ENCODE measurements around the gene GRK4. TPM values are rescaled to one million over a fixed set of nuclear protein-coding genes. Genes with fewer than 3 reads are reported as not detected.
A peak's percentile ranks its signal among the peaks of the same experiment; 100 is the strongest.
"Not testable (repeated sequence)": the region's sequence is repeated elsewhere in the genome, so short reads cannot be mapped to it uniquely, and the experiment has no call there.

The GRK4 gene
- polyA plus RNA-seq, 3 donors, result 5.9 to 8.2 (median 6.7) TPM

- no peak for DNase-seq (ENCODE audit: low read depth in 3 of 3, low spot score in 2 of 3)
These were observed 71.9 kb downstream of the GRK4 start for GRCh38 chr4:3035249-3035648.

GRCh38 chr4:3035674-3036073, 72.3 kb downstream of the GRK4 start:
- DNase-seq (ENCODE audit: low read depth in 3 of 3, low spot score in 2 of 3), result no peak

GRCh38 chr4:3036131-3036952, 73.0 kb downstream of the GRK4 start:
- DNase-seq (ENCODE audit: low read depth in 3 of 3, low spot score in 2 of 3), result no peak

- DNase-seq (ENCODE audit: low read depth in 3 of 3, low spot score in 2 of 3), result no peak
These were observed 74.6 kb downstream of the GRK4 start for GRCh38 chr4:3037957-3038461.

GRCh38 chr4:3039706-3040366, 76.5 kb downstream of the GRK4 start:
- DNase-seq (ENCODE audit: low read depth in 3 of 3, low spot score in 2 of 3), result no peak

GRCh38 chr4:3040452-3041191, 77.3 kb downstream of the GRK4 start:
- no peak for DNase-seq (ENCODE audit: low read depth in 3 of 3, low spot score in 2 of 3)

GRCh38 chr4:3041192-3042142, 78.1 kb downstream of the GRK4 start:
- DNase-seq (ENCODE audit: low read depth in 3 of 3, low spot score in 2 of 3), result peak in 2 of 3 donors; percentile 5 to 24

GRCh38 chr4:3042226-3042625, 78.9 kb downstream of the GRK4 start:
- no peak for DNase-seq (ENCODE audit: low read depth in 3 of 3, low spot score in 2 of 3)

- no peak for DNase-seq (ENCODE audit: low read depth in 3 of 3, low spot score in 2 of 3)
These were observed 80.1 kb downstream of the GRK4 start for GRCh38 chr4:3043282-3044020.

GRCh38 chr4:3044870-3045819, 81.8 kb downstream of the GRK4 start:
- no peak for DNase-seq (ENCODE audit: low read depth in 3 of 3, low spot score in 2 of 3)

GRCh38 chr4:3046162-3046561, 82.8 kb downstream of the GRK4 start:
- DNase-seq (ENCODE audit: low read depth in 3 of 3, low spot score in 2 of 3), result no peak

- DNase-seq (ENCODE audit: low read depth in 3 of 3, low spot score in 2 of 3), result no peak
These were observed 83.3 kb downstream of the GRK4 start for GRCh38 chr4:3046623-3047022.

- DNase-seq (ENCODE audit: low read depth in 3 of 3, low spot score in 2 of 3), result peak in 1 of 3 donors; percentile 24
These were observed 84.3 kb downstream of the GRK4 start for GRCh38 chr4:3047464-3048286.

GRCh38 chr4:3051141-3051897, 87.9 kb downstream of the GRK4 start:
- DNase-seq (ENCODE audit: low read depth in 3 of 3, low spot score in 2 of 3), result not testable (repeated sequence)

- no peak for DNase-seq (ENCODE audit: low read depth in 3 of 3, low spot score in 2 of 3)
These were observed 90.9 kb downstream of the GRK4 start for GRCh38 chr4:3054169-3054759.

- no peak for DNase-seq (ENCODE audit: low read depth in 3 of 3, low spot score in 2 of 3)
These were observed 96.6 kb downstream of the GRK4 start for GRCh38 chr4:3059943-3060342.

Data from right renal cortex interstitium (tissue), 3 donors.